Peyer's patch (tissue), 4 donors: ENCODE results near the gene TLCD3B.

Experiments used
- POLR2A ChIP-seq, 2 donors: fragments of 450-650 bp; IDR thresholded peaks; one replicate each; pipeline ENCODE4 v1.5.1; 2017; ENCODE audit warnings: antibody characterized with exemption in 2 of 2, mild to moderate bottlenecking in 2 of 2, moderate library complexity in 2 of 2
- TF ChIP-seq, protein P1 (sequence below), 6 experiments: fragments of 450-650 bp in 4 of 6; fragments of 200-600 bp in 2 of 6; sonication (generic) in 1 of 6; IDR thresholded peaks; one replicate each; pipeline ENCODE4 v1.5.1; 2017 to 2019; ENCODE audit warnings: antibody characterized with exemption in 6 of 6, mild to moderate bottlenecking in 3 of 6, moderate library complexity in 1 of 6

DNA sequence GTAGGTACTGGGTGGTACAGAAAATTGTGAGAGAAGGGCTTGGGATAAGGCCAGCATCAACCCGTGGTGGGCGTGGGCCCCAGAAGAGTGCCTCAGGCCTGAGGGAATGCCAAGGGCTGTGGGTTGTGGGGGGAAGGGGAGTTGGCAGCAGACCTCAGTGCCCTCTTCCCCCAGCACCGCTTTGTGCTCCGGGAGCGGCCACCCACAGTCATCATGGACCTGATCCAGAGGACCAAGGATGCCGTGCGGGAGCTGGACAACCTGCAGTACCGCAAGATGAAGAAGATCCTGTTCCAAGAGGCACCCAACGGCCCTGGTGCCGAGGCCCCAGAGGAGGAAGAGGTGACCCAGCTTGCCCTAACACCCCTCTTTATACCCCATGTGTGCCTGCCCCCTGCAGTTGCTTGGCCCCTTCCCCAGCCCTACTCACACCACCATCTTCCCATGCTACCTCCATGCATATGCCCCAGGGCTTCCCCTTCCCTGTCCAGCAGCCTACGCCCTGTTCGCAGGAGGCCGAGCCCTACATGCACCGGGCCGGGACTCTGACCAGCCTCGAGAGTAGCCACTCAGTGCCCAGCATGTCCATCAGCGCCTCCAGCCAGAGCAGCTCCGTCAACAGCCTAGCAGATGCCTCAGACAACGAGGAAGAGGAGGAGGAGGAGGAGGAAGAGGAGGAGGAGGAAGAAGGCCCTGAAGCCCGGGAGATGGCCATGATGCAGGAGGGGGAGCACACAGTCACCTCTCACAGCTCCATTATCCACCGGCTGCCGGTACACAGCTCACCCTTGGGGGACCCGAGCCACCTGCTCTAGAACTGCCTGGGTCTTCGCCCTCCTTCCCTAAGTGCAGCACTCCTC is 48.3 kb downstream of the TLCD3B start:
- TF ChIP-seq, protein P1, sequence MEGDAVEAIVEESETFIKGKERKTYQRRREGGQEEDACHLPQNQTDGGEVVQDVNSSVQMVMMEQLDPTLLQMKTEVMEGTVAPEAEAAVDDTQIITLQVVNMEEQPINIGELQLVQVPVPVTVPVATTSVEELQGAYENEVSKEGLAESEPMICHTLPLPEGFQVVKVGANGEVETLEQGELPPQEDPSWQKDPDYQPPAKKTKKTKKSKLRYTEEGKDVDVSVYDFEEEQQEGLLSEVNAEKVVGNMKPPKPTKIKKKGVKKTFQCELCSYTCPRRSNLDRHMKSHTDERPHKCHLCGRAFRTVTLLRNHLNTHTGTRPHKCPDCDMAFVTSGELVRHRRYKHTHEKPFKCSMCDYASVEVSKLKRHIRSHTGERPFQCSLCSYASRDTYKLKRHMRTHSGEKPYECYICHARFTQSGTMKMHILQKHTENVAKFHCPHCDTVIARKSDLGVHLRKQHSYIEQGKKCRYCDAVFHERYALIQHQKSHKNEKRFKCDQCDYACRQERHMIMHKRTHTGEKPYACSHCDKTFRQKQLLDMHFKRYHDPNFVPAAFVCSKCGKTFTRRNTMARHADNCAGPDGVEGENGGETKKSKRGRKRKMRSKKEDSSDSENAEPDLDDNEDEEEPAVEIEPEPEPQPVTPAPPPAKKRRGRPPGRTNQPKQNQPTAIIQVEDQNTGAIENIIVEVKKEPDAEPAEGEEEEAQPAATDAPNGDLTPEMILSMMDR (IDR thresholded peaks at IDR 0.05) = no peak
- no peak for TF ChIP-seq POLR2A (IDR thresholded peaks at IDR 0.05)
